GM23248 (cell line): ENCODE results near the gene MCTS1.

Experiments
- EZH2 ChIP-seq: fragments of 200-600 bp; sonication (generic); IDR thresholded peaks from 2 replicates; pipeline ENCODE4 v1.6.1; 2018; ENCODE audit warnings: antibody characterized with exemption, mild to moderate bottlenecking; ENCODE audit not compliant: insufficient read depth, poor library complexity, severe bottlenecking
- EZH2phosphoT487 ChIP-seq: fragments of 200-600 bp; sonication (generic); IDR thresholded peaks from 2 replicates; pipeline ENCODE4 v1.6.1; 2018; ENCODE audit warnings: antibody characterized with exemption, moderate library complexity, mild to moderate bottlenecking, low read depth; ENCODE audit not compliant: insufficient read depth

- TF ChIP-seq EZH2: no peak
- TF ChIP-seq EZH2phosphoT487: no peak
These were observed 33.8 kb upstream of the MCTS1 start for GRCh38 chrX:120570011-120570600.
